Effector CD4-positive, alpha-beta T cell (primary cell): Measurements from ENCODE around the gene TSC22D4.
"Not testable (repeated sequence)": the region's sequence is repeated elsewhere in the genome, so short reads cannot be mapped to it uniquely, and the experiment has no call there.

ENCODE experiments used
- DNase-seq: peaks from one replicate; pipeline ENCODE4 v3.0.0-alpha.2; 2020

TSC22D4 gene

DNA sequence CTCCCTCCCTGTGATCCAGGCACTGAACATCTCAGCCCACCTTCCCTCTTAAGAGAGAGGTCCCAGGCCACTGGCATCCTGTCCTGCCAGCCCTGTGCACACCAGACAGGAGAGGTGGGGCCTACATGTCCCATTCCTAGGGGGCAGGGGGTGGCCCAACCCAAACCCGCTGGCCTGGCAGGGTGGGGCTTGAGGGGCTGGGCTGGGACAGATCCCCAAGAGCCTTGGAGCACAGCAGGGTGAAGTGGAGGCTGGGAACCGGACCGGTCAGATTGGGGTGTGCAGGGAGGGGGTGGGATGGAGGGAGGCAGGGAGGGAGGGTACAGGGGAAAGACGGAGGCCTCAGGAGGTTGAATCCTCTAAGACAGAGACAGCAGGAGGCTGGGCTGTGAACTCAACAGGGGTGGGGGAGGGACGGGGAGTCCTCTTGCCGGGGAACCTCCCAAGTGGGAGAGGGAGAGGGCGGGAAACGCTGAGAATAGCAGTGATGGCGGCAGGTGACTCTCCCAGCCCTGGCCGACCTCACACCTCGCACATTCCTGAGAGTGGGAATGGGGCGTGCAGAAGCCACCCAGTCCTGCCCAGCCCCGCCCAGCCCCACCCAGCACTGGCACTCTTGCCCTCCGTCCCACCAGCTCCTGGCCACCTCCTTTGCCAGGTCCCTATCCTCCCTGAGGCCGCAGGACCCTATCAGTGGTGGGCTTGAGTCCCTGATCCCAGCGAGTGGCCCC lies 6.7 kb downstream of the TSC22D4 start:
- no peak for DNase-seq

DNA sequence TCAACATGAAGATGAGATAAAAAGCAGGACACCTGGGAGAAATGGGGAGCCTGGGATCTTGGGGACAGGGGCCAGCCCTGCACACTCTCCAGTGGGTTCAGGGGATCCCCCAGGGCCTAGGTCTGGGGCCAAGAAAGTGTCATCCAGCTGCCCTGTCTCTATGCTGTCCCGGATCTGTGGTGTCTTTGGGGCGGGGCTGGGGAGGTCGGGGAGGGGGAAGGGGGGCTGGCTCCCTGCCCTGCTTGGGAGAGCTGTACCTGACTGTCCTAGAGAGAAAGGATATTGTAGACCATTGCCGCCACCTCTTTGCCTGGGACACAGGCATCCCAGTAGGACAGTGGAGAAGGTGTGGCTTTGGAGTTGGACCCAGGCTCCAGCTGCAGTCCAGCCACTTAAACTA lies 8.0 kb downstream of the TSC22D4 start:
- no peak for DNase-seq

DNA sequence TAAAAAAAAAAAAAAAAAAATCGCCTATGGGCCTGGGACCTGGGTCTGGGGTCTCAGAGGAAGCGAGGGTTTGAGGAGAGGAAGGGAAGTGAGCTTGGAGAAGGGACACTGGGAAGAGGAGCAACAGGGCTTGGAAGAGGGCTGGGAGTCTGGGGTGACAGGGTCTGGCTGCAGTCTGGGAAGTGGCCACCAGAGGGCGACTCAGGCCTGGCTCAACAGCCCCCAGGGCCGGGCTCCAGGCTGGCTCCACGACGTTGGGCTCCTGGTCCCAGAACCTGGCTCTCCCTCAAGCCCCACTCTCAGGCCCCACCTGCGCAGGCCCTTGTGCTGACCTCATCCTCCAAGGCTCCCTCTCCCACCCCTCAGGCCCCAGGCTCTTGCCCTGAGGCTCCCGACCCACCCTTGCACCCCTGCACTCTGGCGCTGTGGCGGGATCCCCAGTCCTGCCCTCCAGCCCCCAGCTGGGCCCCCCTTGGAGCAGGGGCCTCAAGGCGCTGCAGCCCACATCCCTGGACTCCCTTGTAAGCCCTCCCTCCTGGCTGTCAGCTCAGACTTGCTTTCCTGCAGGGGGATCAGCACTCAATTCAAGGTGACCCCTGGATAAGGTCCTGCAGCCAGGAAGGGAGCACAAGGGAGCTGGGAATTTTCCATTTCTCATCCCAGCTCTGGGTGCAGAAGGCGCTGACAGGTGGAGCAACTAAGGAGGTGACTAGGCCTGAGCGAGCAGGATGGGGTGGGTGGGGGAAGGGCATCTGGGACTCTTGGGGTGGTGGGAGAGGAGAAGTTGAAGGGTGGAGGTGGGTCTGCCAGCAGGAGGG lies 9.6 kb downstream of the TSC22D4 start:
- peak; percentile 83 for DNase-seq

DNA sequence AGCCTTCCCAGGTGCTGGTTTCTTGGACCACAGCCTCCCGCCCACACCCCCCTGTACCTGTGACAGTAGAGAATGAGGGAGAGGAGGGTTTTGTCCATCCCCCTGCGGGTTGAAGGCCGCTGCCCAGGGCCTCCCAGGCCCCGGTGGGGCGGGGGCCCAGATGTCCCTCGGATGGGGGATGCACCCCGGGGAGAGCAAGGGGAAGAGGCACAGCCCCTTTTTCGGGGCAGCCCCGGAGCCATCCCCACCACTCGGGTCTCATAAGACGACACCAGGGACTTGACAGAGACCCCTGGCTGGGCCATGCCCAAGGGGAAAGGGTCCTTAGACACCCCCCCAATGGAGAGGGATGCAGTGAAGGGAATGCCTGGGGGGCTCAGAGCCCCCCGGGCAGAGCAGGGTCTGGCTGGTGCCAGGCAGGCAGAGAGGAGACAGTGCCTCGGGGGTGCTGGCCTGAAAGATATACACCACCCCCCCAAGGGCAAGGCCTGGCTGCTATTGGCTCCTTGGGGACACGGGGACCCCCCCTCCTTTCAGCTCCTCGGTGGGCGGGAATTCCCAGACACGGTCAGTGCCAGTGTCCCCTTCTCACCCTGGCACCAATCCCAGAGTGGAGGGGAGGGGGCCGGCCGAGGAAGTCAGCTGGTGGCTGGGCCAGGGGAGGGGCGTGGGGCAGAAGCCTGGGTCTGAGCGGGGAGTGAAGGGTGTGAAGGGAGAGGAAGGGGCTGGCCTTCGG lies 11.2 kb downstream of the TSC22D4 start:
- no peak for DNase-seq

DNA sequence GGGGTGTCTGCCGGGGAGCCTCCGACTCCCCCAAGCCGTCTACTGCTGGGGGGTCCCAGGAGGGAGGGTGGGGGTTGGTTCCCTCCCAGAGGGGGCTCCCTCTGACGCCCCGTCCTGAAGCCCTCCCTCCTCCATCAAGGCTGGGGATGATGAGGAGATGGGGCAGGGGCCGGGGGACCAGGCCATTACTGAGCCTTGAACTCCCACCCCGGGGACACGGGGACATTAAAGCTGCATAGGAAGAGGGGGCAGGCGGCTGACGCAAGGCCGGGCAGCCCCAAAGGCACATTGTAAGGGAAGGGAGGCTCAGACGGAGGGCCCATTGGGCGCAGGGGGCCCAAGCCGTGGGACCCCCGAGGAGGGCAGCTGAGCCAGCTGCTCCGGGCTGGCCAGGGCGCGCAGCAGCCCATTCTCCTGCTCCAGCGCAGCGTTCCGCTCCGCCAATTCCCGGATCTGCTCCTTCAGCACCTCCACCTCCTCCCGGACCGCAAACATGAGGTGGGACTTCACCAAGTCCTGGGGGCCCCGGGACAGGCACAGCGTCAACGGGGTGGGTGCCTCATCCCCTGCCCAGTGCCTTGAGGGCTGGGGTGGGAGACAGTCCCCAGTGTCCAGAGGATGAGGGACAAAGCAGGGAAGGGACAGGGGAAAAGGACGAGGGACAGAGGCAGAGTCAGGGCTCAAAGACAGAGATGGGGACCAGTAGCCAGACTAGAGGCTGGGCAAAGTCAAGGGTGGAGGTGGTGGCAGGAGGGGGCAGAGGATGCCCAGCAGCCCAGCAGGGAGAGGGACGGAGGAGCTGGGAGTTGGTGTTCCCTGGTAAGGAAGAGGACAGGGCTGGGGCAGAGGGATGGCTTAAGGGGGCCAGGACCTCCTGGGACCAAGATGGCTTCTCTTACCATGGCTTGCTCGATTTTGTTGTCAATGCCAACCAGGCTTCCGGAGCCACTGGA lies 12.1 kb downstream of the TSC22D4 start:
- DNase-seq, result no peak

DNA sequence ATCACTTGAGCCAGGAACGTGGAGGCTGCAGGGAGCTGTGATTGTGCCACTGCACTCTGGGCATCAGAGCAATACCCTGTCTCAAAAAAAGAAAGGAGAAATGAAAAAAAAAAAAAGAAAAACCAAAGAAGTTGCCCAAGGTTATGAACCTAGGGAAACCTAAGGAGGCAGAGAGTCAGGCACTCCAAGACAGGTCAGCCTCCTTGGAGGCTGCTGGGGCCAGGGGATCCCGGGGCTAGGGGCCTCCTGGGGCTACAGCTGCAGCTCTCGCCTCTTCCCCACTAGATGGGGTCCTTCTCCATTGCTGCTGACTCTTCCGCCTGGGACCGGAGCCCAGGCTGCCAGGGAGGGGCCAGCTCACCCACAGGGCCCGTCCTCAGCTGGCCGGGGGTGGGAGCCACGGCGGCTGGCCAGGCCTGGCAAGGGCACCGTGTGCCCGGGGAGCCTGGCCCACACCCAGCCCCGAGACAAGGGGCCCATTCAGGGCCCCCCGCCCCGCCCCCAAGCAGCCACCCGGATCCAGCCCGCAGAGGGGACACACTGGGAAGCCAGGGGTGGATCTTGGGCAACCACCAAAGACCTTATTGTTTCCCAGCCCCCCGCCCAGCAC lies 13.2 kb downstream of the TSC22D4 start:
- no peak for DNase-seq

DNA sequence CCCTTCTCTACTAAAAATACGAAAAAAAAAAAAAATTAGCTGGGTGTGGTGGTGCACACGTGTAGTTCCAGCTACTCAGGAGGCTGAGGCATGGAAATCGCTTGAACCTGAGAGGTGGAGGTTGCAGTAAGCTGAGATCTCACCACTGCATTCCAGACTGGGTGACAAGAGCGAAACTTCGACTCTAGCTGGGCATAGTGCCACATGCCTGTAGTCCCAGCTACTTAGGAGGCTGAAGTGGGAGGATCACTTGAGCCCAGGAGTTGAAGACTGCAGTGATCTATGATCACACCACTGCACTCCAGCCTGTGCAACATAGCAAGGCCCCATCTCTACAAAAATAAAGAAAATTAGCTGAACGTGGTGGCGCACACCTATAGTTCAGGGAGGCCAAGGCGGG lies 13.7 kb downstream of the TSC22D4 start:
- DNase-seq, result no peak

DNA sequence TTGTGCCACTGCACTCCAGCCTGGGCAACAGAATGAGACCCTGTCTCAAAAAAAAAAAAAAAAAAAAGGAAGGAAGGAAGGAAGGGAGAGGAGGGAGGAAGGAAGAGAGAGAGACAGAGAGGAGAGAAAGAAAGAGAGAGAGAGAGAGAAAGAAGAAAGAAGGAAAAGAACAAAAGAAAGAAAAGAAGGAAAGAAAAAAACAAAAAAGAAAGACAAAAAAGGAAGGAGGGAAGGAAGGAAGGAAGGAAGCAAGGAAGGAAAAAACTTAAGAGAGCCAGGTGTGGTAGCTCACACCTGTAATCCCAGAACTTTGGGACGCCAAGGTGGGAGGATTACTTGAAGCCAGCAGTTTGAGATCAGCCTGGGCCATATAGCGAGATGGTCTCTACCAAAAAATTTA lies 14.2 kb downstream of the TSC22D4 start:
- no peak for DNase-seq

DNA sequence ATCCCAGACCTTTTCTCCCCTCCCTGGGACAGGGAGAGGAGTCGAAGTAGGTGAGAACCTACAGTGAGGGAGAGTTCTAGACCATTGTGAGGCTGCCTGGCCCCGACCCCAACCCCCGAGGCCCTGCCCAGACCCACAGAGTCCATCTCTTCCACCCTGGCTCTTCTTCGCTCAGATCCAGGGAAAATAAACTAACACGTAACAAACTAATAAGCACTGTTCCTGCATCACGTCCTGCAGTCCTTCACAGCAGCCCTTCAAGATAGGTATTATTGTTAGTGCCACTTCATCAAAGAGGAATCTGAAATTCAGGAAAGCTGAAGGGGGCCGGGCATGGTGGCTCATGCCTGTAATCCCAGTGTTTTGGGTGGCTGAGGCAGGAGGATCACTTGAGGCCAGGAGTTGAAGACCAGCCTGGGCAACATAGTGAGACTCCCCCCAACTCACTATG lies 14.8 kb downstream of the TSC22D4 start, which contains the start of gene SPACDR:
Gene SPACDR (minus strand): TSS at position 51 of the 451 bp plus-strand sequence. CDS start 235 bp downstream, outside the sequence.
- no peak for DNase-seq

DNA sequence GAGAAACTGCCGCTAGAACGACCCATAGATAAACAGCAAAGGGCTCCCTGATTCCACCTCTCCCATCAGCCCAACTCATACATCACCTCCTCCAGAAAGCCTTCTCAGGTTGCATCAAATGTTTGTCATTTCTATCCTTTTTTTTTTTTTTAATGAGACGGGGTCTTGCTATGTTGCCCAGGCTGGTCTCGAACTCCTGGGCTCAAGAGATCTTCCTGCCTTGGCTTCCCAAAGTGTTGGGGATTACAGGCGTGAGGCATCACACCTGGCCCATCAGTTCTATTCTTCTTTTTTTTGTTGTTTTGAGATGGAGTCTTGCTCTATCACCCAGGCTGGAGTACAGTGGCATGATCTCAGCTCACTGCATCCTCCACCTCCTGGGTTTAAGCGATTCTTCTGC lies 22.0 kb downstream of the TSC22D4 start:
- DNase-seq, result no peak

DNA sequence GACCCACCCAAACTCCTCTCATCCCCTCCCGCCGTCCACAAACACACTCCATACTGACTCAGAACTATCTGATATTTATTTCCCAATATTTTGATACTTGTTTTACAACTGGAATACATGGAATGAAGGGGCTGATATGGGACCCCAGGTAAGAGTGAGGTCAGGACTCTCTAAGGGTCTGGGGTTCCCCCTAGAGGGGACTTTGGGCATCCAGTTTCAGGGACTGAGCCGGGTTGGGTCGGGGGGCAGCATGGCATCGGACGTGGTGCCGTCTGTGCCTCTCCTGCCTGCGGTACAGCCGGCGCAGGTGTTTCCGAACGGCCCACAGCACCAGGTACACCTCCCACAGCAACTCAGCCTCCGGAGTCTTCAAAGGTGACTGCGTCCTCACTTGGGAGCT lies 22.5 kb downstream of the TSC22D4 start:
- no peak for DNase-seq

DNA sequence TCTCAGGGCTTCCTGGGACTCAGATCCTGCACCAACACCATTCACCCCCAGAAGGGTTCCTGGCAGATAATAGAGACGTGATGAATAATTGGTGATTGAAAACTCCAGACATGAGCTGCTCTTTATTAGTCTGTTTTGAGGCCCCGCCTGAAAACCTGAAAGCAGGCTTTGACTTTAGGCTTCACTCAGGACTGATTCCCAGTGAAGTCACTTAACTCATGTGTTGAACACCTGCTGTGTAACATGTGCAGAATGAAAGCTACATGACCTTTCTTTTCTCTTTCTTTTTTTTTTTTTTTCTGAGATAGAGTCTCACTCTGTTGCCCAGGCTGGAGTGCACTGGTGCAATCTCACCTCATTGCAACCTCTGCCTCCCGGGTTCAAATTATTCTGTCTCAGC lies 23.8 kb downstream of the TSC22D4 start:
- no peak for DNase-seq

DNA sequence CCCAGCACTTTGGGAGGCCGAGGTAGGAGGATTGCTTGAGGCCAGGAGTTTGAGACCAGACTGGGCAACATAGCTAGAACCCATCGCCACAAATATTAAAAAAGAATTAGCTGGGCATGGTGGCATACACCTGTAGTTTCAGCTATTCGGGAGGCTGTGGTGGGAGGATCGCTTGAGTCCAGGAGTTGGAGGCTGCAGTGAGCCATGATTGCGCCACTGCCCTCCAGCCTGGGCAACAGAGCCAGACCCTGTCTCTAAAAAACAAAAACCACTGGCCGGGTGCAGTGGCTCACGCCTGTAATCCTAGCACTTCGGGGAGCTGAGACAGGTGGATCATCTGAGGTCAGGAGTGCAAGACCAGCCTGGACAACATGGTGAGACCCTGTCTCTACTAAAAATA lies 25.2 kb downstream of the TSC22D4 start:
- DNase-seq, result not testable (repeated sequence)

DNA sequence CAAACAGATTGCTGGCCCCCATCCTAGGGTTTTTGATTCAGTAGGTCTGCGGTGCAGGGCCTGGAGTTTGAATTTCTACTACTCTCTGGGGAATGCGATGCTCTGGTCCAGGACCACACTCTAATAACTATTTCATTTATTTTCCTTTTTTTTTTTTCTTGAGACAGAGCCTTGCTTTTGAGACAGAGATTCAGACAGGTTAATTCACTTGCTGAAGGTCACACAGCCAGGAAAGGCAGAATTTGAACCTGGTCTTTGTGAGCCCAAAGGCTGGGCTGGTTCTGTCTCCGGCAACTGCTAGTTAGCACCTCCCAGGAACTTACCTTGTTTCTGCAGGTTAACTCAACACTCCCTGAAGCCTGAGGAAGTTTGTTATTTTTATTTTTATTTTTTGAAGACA lies 26.5 kb downstream of the TSC22D4 start:
- DNase-seq, result no peak

DNA sequence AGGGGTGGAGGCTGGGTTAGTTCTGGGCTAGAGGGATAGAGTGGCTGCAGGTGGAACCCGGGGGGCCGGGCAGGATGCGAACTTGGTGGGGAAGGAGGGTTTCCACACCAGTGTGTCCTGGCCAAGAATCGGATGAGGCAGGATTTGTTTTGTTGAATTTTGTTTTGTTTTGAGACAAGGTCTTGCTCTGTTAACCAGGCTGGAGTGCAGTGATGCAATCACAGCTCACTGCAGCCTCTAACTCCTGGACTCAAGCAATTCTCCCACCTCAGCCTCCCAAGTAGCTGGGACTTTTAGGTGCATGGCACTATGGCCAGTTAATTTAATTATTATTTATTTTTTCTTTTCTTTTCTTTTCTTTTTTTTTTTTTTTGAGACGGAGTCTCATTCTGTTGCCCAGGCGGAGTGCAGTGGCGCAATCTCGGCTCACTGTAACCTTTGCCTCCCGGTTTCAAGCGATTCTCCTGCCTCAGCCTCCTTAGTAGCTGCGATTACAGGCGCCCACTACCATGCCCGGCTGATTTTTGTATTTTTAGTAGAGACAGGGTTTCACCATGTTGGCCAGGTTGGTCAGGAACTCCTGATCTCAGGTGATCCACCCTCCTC lies 29.7 kb downstream of the TSC22D4 start:
- no peak for DNase-seq

DNA sequence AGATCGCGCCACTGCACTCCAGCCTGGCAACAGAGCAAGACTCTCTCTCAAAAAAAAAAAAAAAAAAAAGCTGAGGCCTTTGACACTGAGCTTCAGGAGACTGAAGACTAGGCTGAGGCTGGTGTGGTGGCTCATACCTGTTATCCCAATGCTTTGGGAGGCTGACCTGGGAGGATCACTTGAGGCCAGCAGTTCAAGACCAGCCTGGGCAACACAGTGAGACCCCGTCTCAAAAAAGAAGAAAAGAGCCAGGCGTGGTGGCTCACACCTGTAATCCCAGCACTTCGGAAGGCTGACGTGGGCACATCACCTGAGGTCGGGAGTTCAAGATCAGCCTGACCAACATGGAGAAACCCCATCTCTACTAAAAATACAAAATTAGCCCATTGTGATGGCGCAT lies 31.7 kb downstream of the TSC22D4 start:
- DNase-seq, result not testable (repeated sequence)

DNA sequence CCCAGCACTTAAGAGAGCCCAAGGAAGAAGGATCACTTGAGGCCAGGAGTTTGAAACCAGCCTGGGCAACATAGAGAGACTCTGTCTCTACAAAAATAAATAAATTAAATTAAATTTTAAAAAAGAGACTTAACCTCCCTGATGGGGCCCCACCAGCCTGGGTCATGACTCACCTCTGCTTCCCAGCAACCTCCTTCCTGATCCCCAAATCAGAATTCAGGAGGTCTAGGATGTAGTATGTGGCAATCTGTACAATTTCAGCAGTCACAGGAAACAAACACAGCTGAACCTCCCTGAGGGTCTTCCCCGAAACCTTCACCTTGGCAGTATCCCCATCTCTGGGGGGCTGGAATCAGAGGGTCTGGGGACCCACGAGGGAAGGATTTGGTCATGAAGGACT lies 33.0 kb downstream of the TSC22D4 start:
- DNase-seq, result no peak

DNA sequence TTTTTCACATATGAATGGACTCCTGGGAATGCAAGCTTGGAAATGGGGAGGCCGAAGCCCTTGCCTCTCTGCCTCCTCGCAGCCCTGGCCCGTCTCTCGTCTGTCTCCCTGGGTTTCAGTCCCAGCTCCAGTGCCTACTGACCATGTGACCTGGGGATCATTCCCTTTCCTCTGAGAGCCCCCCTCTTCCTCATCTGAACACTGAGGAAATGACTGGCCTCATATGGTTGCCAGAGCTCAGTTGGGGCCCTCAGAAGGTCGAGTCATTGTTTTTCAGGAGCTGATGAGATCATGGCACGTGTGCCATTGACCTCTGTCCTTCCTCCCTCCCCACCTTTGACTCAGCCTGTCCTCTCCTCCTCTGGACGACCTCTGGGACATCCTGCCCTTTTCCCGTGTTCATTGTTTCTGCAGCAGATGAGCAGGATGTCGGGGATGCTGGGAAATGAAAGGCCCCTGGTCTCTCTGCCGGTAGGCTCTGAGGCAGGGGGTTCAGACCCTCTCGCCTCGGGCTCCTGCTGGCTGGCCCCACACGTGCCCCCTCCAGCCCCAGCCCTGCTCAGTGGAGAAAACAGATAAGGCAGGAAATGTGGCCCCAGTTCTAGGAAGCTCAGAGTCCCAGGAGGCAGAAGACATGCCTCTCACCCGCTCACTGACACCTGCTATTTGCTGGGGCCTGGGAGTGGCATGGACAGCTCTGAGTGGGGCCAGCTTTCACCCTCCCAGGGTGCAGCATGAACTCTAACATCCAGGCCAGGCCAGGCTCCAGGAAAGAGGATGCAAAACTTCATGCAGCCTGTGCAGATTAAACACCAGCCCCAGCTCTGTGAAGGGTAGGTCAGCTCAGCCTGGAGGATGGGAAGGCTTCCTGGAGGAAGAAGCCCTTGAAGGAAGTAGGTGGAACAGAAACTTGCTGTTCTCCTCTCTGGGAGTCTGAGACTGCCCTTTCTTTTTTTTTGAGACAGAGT lies 34.4 kb downstream of the TSC22D4 start:
- no peak for DNase-seq

DNA sequence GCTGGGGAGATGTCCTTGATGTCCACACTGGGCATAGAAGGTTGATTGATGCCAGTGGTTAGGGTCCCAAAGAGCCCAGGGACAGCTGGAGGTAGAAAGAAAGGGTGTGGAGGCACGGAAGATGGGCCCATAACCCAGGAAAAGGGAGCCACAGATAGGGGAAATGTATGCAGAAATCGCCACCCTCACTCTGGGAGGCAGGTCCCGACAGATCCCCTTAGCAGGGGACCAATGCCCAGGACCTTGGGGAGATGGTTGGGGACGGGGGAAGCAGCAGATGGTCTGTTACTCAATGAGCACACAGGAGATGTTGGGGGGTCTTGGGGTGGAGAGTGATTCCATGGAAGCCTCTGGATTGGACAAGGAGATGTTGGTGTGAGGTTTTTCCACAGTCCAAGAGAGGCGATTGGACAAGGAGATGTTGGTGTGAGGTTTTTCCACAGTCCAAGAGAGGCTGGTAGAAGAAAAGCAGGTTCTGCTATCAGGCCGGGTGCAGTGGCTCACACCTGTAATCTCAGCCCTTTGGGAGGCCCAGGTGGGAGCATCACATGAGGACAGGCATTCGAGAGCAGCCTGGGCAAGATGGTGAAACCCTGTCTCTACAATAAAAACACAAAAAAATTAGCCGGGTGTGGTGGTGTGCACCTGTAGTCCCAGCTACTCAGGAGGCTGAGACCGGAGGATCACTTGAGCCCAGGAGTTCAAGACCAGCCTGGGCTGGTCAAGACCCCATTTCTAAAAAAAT lies 35.7 kb downstream of the TSC22D4 start:
- no peak for DNase-seq
